Activated T-helper 17 cell treated with anti-CD3 and anti-CD28 coated beads, Interleukin-2, amount 50 U/mL, for 72 hours (primary cell): ENCODE results near the gene YPEL5. TPM values are rescaled to one million over a fixed set of nuclear protein-coding genes. Genes with fewer than 3 reads are reported as not detected.

Experiments
- ATAC-seq: fragments of 150-1000 bp; cut with Tn5 transposase; replicated peaks from 2 replicates; pipeline ENCODE4 v1.10.0; 2021; ENCODE audit warnings: mild to moderate bottlenecking, moderate library complexity
- H3K27ac Mint-ChIP-seq: one replicate; pipeline ENCODE4 v1.8.0; 2022; ENCODE audit warnings: mixed read lengths
- H3K27me3 Mint-ChIP-seq: one replicate; pipeline ENCODE4 v1.8.0; 2022; ENCODE audit warnings: mixed read lengths
- H3K36me3 Mint-ChIP-seq: one replicate; pipeline ENCODE4 v1.8.0; 2022; ENCODE audit warnings: low read depth, mild to moderate bottlenecking, mixed read lengths
- H3K4me1 Mint-ChIP-seq: one replicate; pipeline ENCODE4 v1.8.0; 2022; ENCODE audit warnings: mixed read lengths
- H3K4me3 Mint-ChIP-seq: one replicate; pipeline ENCODE4 v1.8.0; 2022; ENCODE audit warnings: mild to moderate bottlenecking, mixed read lengths
- H3K9me3 Mint-ChIP-seq: one replicate; pipeline ENCODE4 v1.8.0; 2022; ENCODE audit warnings: mixed read lengths
- total RNA-seq, 2 donors: library from RNA; stranded (reverse); gene quantifications; one replicate each; pipeline ENCODE4 v1.2.3, GENCODE V29; 2022

Gene YPEL5
- total RNA-seq, 2 donors from 2014 or later = 27.1 to 55.3 TPM

GRCh38 chr2:30147715-30148610, 1.2 kb downstream of the YPEL5 start:
- peak overlapping the region; percentile 71 for H3K4me3 Mint-ChIP-seq
- no peaks in the 10 kb centered on the region for H3K27me3 Mint-ChIP-seq
- no peak for ATAC-seq
- H3K27ac Mint-ChIP-seq = peak overlapping the region; percentile 76
- no peaks in the 10 kb centered on the region for H3K9me3 Mint-ChIP-seq
- H3K4me1 Mint-ChIP-seq = peaks cover 30% of the 10 kb centered on the region
- peaks cover 60% of the 10 kb centered on the region for H3K36me3 Mint-ChIP-seq

GRCh38 chr2:30148850-30149249, 2.0 kb downstream of the YPEL5 start:
- H3K27ac Mint-ChIP-seq = peak overlapping the region; percentile 76
- H3K4me1 Mint-ChIP-seq = peaks cover 30% of the 10 kb centered on the region
- H3K4me3 Mint-ChIP-seq = peak overlapping the region; percentile 71
- H3K36me3 Mint-ChIP-seq = peaks cover 68% of the 10 kb centered on the region
- no peaks in the 10 kb centered on the region for H3K9me3 Mint-ChIP-seq
- ATAC-seq = no peak
- H3K27me3 Mint-ChIP-seq = no peaks in the 10 kb centered on the region

GRCh38 chr2:30149513-30149912, 2.7 kb downstream of the YPEL5 start:
- no peak for ATAC-seq
- H3K27ac Mint-ChIP-seq = peak overlapping the region; percentile 76
- H3K9me3 Mint-ChIP-seq = no peaks in the 10 kb centered on the region
- H3K4me3 Mint-ChIP-seq = peak overlapping the region; percentile 71
- peaks cover 30% of the 10 kb centered on the region for H3K4me1 Mint-ChIP-seq
- peaks cover 74% of the 10 kb centered on the region for H3K36me3 Mint-ChIP-seq
- no peaks in the 10 kb centered on the region for H3K27me3 Mint-ChIP-seq

GRCh38 chr2:30149976-30150375, 3.2 kb downstream of the YPEL5 start:
- Mint-ChIP-seq H3K27ac (peak overlapping the region; percentile 76), H3K27me3 (no peaks in the 10 kb centered on the region), H3K36me3 (peaks cover 74% of the 10 kb centered on the region), H3K4me1 (peaks cover 30% of the 10 kb centered on the region), H3K4me3 (peak overlapping the region; percentile 71), H3K9me3 (no peaks in the 10 kb centered on the region)
- ATAC-seq = no peak

- no peaks in the 10 kb centered on the region for H3K9me3 Mint-ChIP-seq
Measured at GRCh38 chr2:30150786-30151185, 4.0 kb downstream of the YPEL5 start.

GRCh38 chr2:30152385-30152784, 5.6 kb downstream of the YPEL5 start:
- Mint-ChIP-seq H3K4me3 (no peak overlapping the region), H3K27me3 (no peaks in the 10 kb centered on the region), H3K36me3 (peaks cover 87% of the 10 kb centered on the region), H3K4me1 (peaks cover 39% of the 10 kb centered on the region), H3K9me3 (no peaks in the 10 kb centered on the region), H3K27ac (no peak overlapping the region)
- no peak for ATAC-seq

More at GRCh38 chr2:30150786-30151185, 4.0 kb downstream of the YPEL5 start:
- peaks cover 32% of the 10 kb centered on the region for H3K4me1 Mint-ChIP-seq
- ATAC-seq = no peak
- H3K4me3 Mint-ChIP-seq = peak overlapping the region; percentile 71
- H3K27ac Mint-ChIP-seq = peak overlapping the region; percentile 76
- H3K36me3 Mint-ChIP-seq = peaks cover 81% of the 10 kb centered on the region
- no peaks in the 10 kb centered on the region for H3K27me3 Mint-ChIP-seq

GRCh38 chr2:30155202-30155601, 8.4 kb downstream of the YPEL5 start:
- H3K36me3 Mint-ChIP-seq = peaks cover 91% of the 10 kb centered on the region

GRCh38 chr2:30155889-30156658, 9.3 kb downstream of the YPEL5 start:
- H3K36me3 Mint-ChIP-seq = peaks cover 91% of the 10 kb centered on the region
- H3K27me3 Mint-ChIP-seq = no peaks in the 10 kb centered on the region
- H3K27ac Mint-ChIP-seq = peak overlapping the region; percentile 72
- peak overlapping the region; percentile 15 for H3K4me3 Mint-ChIP-seq
- H3K4me1 Mint-ChIP-seq = peaks cover 24% of the 10 kb centered on the region
- peak; percentile 89 for ATAC-seq
- H3K9me3 Mint-ChIP-seq = no peaks in the 10 kb centered on the region

More at GRCh38 chr2:30155202-30155601, 8.4 kb downstream of the YPEL5 start:
- no peak for ATAC-seq
- Mint-ChIP-seq H3K27ac (peak overlapping the region; percentile 72), H3K4me3 (no peak overlapping the region), H3K4me1 (peaks cover 32% of the 10 kb centered on the region), H3K9me3 (no peaks in the 10 kb centered on the region), H3K27me3 (no peaks in the 10 kb centered on the region)

GRCh38 chr2:30157616-30158015, 10.8 kb downstream of the YPEL5 start:
- ATAC-seq = peak; percentile 63
- no peaks in the 10 kb centered on the region for H3K9me3 Mint-ChIP-seq
- H3K4me3 Mint-ChIP-seq = peak overlapping the region; percentile 54
- peaks cover 88% of the 10 kb centered on the region for H3K36me3 Mint-ChIP-seq
- peak overlapping the region; percentile 72 for H3K27ac Mint-ChIP-seq
- H3K4me1 Mint-ChIP-seq = peaks cover 20% of the 10 kb centered on the region
- H3K27me3 Mint-ChIP-seq = no peaks in the 10 kb centered on the region

- no peaks in the 10 kb centered on the region for H3K9me3 Mint-ChIP-seq
- peaks cover 70% of the 10 kb centered on the region for H3K36me3 Mint-ChIP-seq
- H3K4me3 Mint-ChIP-seq = no peak overlapping the region
- H3K27me3 Mint-ChIP-seq = no peaks in the 10 kb centered on the region
- no peak overlapping the region for H3K27ac Mint-ChIP-seq
- H3K4me1 Mint-ChIP-seq = peaks cover 20% of the 10 kb centered on the region
- no peak for ATAC-seq
Measured at GRCh38 chr2:30159766-30160165, 13.0 kb downstream of the YPEL5 start.

GRCh38 chr2:30161929-30162706, 15.3 kb downstream of the YPEL5 start:
- Mint-ChIP-seq H3K4me1 (peaks cover 7% of the 10 kb centered on the region), H3K4me3 (no peak overlapping the region), H3K9me3 (no peaks in the 10 kb centered on the region), H3K36me3 (peaks cover 50% of the 10 kb centered on the region), H3K27me3 (no peaks in the 10 kb centered on the region), H3K27ac (no peak overlapping the region)
- no peak for ATAC-seq

- H3K4me3 Mint-ChIP-seq = no peak overlapping the region
- no peak for ATAC-seq
- peak overlapping the region; percentile 38 for H3K27ac Mint-ChIP-seq
- peaks cover under 1% of the 10 kb centered on the region for H3K4me1 Mint-ChIP-seq
- H3K27me3 Mint-ChIP-seq = no peaks in the 10 kb centered on the region
- no peaks in the 10 kb centered on the region for H3K9me3 Mint-ChIP-seq
- peaks cover 43% of the 10 kb centered on the region for H3K36me3 Mint-ChIP-seq
Measured at GRCh38 chr2:30162806-30163205, 16.0 kb downstream of the YPEL5 start.

- Mint-ChIP-seq H3K27me3 (no peaks in the 10 kb centered on the region), H3K27ac (no peak overlapping the region), H3K4me1 (no peaks in the 10 kb centered on the region), H3K9me3 (no peaks in the 10 kb centered on the region), H3K36me3 (peaks cover 28% of the 10 kb centered on the region), H3K4me3 (no peak overlapping the region)
- no peak for ATAC-seq
Measured at GRCh38 chr2:30164131-30164925, 17.5 kb downstream of the YPEL5 start.
